Activated naive CD4-positive, alpha-beta T cell treated with anti-CD3 and anti-CD28 coated beads, Interleukin-2, amount 50 U/mL, for 72 hours (primary cell): ENCODE measurements around the gene EP400. TPM values are rescaled to one million over a fixed set of nuclear protein-coding genes. Genes with fewer than 3 reads are reported as not detected.
A peak's percentile ranks its signal among the peaks of the same experiment; 100 is the strongest.

ENCODE experiments used
- ATAC-seq, 2 donors: fragments of 150-1000 bp; cut with Tn5 transposase; 2 replicates each; pipeline ENCODE4 v1.10.0; 2021; ENCODE audit warnings: mild to moderate bottlenecking in 2 of 2, moderate library complexity in 2 of 2
- DNase-seq, 2 donors: peaks; one replicate each; pipeline ENCODE4 v3.0.0; 2021 to 2022; ENCODE audit warnings: low spot score in 2 of 2
- H3K27ac Mint-ChIP-seq, 2 donors: one replicate each; pipeline ENCODE4 v1.8.0; 2022; ENCODE audit warnings: mild to moderate bottlenecking in 2 of 2, mixed read lengths in 2 of 2
- H3K36me3 Mint-ChIP-seq, 2 donors: one replicate each; pipeline ENCODE4 v1.8.0; 2022; ENCODE audit warnings: mixed read lengths in 2 of 2
- H3K9me3 Mint-ChIP-seq, 2 donors: one replicate each; pipeline ENCODE4 v1.8.0; 2022; ENCODE audit warnings: mixed read lengths in 2 of 2
- total RNA-seq, 2 donors: library from RNA; stranded (reverse); gene quantifications; one replicate each; pipeline ENCODE4 v1.2.3, GENCODE V29; 2022

The EP400 gene
- total RNA-seq, 2 donors from 2014 or later, result 55.6 to 57.4 TPM

DNA sequence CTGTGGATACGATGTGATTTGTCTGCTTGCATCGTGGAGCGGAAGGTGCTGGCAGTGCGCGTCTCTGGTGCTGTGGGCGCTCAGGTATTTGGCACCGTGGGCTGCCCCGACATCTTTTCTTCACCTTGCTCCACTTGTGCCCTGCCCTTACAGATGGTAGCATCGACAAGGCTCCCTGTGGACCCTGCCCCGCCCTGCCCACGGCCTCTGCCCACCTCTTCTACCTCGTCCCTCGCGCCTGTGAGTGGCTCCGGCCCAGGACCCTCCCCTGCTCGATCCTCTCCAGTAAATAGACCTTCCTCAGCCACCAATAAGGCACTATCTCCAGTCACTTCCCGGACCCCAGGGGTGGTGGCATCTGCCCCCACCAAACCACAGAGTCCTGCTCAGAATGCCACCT, 36.6 kb downstream of the EP400 start:
- no peaks in the 10 kb centered on the region for H3K9me3 Mint-ChIP-seq
- H3K36me3 Mint-ChIP-seq, result peaks cover 23 to 25% of the 10 kb centered on the region in 2 donors
- peak overlapping the region in 1 of 2 donors; percentile 36 for H3K27ac Mint-ChIP-seq
- DNase-seq (no peak), ATAC-seq (no peak)

DNA sequence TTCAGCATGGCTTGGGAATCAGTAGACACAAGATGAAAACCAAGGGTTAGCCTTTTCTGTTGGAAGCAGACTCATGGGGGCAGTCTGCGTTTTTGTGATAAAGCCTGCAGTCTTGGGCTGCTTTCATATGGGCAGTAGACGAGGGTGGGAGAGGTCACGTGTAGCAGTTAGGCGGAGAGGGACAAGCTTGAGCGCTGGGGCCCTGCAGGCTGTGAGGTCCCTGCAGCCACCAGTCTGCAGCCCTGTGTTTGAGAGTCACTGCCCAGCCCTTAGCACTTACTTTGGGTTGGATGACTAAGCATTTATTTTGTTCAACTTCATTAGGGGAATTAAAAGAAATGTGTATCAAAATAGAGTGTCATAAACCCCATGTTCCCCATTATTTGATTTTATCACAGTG, 37.2 kb downstream of the EP400 start:
- Mint-ChIP-seq H3K36me3 (peaks cover 23% of the 10 kb centered on the region in 2 donors), H3K9me3 (no peaks in the 10 kb centered on the region), H3K27ac (peak overlapping the region; percentile 36 to 93)
- ATAC-seq (no peak), DNase-seq (no peak)

DNA sequence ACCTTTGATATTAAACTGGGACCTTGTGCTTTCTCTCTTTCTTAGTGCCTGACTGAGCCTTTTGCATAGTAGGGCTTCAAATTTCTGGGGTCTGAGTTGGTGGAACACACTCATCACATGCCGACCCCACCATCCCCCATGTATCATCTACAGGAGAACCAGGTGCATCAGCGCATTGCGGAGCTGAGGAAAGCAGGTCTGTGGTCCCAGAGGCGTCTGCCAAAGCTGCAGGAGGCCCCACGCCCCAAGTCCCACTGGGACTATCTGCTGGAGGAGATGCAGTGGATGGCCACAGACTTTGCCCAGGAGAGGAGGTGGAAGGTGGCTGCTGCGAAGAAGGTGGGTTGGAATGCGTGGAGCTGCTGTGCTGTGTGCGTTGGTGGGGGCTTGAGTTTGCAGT, 37.8 kb downstream of the EP400 start:
- ATAC-seq (no peak), DNase-seq (no peak)
- Mint-ChIP-seq H3K27ac (peak overlapping the region in 1 of 2 donors; percentile 93), H3K9me3 (no peaks in the 10 kb centered on the region), H3K36me3 (peaks cover 23 to 29% of the 10 kb centered on the region in 2 donors)

DNA sequence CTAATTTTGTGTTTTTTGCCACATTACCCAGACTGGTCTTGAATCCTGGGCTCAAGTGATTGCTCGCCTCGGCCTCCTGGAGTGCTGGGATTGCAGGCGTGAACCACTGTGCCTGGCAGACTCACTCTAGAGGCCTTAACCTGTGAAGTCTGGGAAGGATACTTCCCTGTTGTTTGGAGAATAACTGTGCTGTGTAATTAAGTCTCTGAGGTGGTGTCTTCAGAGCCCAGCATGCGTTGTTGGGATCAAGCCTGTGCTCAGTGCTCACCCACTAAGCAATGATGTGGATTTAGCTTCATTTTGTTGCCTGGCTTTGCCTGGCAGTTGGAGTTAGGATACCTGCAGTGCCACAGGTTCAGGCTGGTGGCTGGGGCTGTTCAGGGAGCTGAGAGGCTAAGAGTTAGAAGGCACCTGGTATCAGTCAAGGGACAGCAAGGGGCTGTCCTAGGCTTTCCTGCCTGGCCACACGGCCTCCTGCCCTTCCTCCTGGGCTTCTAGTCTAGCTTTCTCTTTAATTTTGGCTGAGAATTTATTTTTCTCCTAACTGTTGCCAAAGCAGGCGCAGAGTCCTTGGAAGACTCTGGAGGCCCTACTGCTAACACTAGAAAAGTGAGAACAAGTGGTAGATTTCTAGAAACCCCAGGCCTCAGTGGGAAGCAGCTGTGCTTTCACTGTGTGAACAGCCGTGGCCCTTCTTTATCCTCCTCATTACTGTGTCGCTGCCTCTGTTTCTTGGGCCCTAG, 38.5 kb downstream of the EP400 start:
- Mint-ChIP-seq H3K9me3 (no peaks in the 10 kb centered on the region), H3K36me3 (peaks cover 23 to 35% of the 10 kb centered on the region in 2 donors), H3K27ac (peak overlapping the region in 1 of 2 donors; percentile 16)
- DNase-seq (no peak), ATAC-seq (no peak)

DNA sequence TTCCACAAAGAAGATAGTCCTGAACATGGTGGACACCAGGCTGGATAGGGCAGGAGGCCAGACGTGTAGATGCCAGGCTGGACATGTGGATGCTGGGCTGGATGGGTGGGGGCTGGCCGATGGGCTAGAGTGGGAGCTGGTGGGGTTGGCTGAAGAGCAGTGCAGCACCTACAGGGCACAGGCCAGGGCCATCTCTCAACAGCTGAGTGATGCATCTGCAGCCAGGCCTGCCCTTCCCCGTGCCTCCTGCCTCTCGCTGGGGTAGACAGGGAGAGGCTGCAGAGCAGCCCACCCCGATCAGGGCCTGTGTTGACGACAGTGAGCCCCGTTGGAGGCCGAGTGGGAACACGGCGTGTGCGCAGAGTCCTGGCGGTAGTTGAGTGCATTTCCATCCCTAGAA, 39.3 kb downstream of the EP400 start:
- H3K36me3 Mint-ChIP-seq, result peaks cover 30 to 43% of the 10 kb centered on the region in 2 donors
- H3K9me3 Mint-ChIP-seq, result no peaks in the 10 kb centered on the region
- peak overlapping the region in 1 of 2 donors; percentile 16 for H3K27ac Mint-ChIP-seq
- no peak for DNase-seq
- no peak for ATAC-seq

DNA sequence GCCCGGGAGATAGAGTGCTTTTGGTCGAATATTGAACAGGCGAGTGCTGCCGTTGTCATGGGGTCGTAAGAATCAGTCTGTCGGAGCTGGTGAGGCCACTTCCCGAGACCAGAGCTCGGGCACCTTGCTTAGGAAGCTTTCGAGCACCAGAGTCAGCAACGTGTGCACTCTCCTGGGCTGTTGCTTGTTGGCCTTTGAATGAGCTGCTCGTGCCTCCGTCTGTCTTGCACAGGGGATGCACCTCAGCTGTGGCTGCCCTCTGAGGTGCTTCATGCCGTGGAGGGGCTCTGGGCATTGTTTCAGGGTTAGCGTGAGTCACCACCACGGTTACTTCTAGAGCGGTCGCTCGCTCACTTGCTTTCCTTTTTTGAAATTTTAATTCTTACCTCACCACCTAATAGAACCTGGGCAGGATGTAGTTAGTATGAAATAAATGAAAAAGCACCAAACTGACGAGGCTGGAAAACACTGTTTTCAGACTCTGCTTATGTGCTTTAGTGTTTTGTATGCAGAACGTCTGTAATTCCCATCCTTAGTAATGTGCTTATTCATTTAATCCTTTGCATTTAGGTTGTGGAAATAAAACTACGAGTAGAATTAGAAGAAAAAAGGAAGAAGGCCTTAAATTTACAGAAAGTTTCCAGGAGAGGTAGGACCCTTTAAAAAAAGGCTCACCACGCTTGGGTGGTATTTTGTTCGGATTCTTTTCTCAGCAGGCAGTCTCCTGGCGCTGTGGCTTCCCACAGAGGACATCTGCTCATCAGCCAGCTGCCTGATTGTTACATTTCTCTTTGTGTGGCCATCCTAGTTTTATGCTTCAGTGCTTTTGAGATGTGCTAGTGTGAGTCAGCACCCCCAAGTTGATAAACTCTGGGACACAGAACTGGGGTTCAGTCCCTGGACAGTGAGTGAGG, 40.6 kb downstream of the EP400 start:
- no peak overlapping the region for H3K27ac Mint-ChIP-seq
- DNase-seq (peak in 1 of 2 donors; percentile 3), ATAC-seq (no peak)
- H3K36me3 Mint-ChIP-seq, result peaks cover 36 to 44% of the 10 kb centered on the region in 2 donors
- no peaks in the 10 kb centered on the region for H3K9me3 Mint-ChIP-seq

DNA sequence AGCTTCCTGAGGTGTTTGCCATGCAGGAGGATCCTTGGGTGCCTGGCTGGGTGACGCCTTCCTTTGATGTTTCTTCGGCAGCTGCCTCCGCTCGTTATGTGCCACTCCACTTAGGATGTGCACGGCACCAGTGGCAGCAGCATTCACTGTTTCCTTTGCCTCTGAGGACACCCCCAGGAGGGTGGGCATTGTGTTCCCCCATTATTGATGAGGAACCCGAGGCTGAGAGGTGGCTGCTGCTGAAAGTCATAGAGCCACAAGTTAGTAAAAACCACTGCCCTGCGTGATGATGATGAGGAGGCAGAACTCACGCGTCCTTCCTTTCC, 41.2 kb downstream of the EP400 start:
- peak overlapping the region in 1 of 2 donors; percentile 65 for H3K27ac Mint-ChIP-seq
- peak in 1 of 2 donors; percentile 6 for DNase-seq
- H3K36me3 Mint-ChIP-seq, result peaks cover 36 to 44% of the 10 kb centered on the region in 2 donors

DNA sequence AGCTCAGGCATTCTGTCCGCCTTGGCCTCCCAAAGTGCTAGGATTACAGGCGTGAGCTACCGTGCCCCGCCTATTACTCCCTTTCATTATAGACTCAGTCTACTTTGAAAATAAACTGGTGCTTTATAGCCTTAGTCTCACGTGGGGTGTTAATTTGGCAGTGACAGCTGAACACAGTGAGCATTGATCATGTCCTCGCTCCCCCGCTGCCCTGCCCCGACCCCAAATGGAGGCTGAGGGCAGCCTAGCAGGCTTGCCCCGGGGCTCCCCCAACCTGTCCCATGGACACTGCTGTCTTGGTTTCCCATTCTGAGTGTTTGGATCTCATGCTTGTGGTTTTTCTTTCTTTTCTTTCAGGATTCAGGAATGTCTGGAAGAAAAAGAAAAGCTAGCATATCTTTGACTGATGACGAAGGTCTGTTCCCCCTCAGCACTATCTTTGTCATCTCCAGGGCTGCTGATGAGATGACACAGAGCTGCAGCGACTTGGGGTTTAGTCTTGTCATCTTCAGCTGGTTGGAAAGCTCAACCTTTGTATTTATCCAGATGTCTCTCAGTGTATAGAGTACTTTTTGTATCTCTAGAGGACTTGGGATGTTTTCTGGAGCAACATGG, 42.2 kb downstream of the EP400 start:
- Mint-ChIP-seq H3K9me3 (no peaks in the 10 kb centered on the region), H3K27ac (peak overlapping the region in 1 of 2 donors; percentile 93), H3K36me3 (peaks cover 30 to 38% of the 10 kb centered on the region in 2 donors)
- ATAC-seq (no peak), DNase-seq (peak in 1 of 2 donors; percentile 7)

More for the DNA sequence above, 41.2 kb downstream of the EP400 start:
- ATAC-seq, result no peak
- H3K9me3 Mint-ChIP-seq, result no peaks in the 10 kb centered on the region

DNA sequence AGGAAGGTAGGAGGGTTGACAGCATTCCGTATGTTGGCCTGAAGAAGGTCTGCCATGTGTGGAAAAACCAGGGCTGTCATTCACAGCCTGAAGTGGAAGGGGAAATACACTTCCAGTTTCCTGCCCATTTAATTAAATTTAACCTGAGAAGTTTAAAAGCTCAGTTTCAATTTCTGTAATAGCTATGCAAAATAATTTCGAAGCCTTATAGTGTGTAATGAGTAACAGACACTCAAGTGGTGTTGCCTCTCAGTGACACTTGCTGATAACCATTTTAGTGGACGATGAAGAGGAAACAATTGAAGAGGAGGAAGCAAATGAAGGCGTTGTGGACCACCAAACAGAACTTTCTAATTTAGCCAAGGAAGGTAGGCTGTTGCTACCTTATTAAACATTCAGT, 44.8 kb downstream of the EP400 start:
- Mint-ChIP-seq H3K27ac (peak overlapping the region in 1 of 2 donors; percentile 66), H3K36me3 (peaks cover 26 to 27% of the 10 kb centered on the region in 2 donors), H3K9me3 (no peaks in the 10 kb centered on the region)
- ATAC-seq (no peak), DNase-seq (no peak)

DNA sequence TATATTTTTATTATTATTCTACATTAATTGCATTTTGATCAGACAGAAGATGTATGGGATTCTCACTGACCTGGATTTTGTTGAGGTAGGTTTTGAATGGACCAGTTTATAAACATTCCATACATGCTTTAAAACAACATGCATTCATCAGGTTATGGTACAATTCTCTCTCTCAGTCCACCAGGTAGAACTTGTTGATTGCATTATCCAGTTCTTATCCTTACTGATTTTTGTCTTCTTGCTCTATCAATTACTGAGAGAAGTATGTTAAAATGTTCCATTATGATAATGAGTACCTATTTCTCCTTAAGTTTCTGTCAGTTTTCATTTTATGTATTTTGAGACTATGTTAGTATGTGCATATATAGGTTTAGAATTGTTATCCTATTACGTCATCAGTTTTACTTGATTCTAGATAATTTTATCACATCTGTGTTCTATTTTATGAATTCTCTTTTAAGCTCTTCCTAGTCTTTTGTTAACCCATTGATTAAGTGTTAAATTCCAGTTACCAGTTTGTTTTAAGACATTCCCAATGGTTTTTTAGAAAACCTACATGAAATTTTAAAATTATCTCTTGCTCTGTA, 50.6 kb downstream of the EP400 start:
- no peak for ATAC-seq
- no peaks in the 10 kb centered on the region for H3K36me3 Mint-ChIP-seq
- no peak for DNase-seq

DNA sequence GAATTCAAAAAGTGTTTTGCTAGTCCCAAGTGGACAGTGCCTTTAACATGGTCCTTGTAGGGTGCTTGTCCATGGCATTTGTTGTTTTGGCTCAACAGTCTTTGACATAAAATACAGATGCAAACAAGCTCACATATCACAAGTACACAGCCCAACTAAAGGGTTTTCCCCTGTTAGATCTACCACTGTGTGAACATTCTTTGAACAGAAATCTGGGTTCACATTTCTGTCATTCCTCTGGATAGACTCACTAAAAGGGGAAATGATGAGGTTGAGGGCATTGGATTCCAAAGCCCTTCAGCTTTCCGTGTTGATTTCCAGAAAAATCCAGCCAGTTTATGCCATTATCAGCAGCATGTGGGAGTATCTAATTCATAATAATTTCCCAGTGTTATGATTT, 54.1 kb downstream of the EP400 start:
- Mint-ChIP-seq H3K27ac (no peak overlapping the region), H3K36me3 (peaks cover 0 to 6% of the 10 kb centered on the region in 2 donors), H3K9me3 (no peaks in the 10 kb centered on the region)
- no peak for ATAC-seq
- DNase-seq, result no peak

More for the DNA sequence above, 50.6 kb downstream of the EP400 start:
- Mint-ChIP-seq H3K9me3 (no peaks in the 10 kb centered on the region), H3K27ac (peak overlapping the region in 1 of 2 donors; percentile 30)

DNA sequence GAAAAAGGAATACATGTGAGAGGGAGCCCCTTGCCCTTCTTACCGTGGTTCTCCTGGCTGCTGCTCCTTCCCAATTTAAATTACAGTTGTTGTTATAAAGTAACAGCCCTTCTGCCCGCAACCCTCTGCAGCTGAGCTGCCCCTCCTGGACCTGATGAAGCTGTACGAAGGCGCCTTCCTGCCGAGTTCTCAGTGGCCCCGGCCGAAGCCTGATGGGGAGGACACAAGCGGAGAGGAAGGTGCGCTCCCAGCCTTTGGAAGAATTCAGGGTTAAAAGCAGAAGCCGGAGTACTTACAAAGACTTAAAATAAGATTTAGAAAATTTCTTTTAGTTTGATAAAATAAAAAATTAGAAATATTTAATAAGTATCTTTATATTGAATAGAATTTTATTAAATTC, 55.2 kb downstream of the EP400 start:
- peak in 1 of 2 donors; percentile 47 for DNase-seq
- peaks cover 0 to 6% of the 10 kb centered on the region in 2 donors for H3K36me3 Mint-ChIP-seq
- H3K9me3 Mint-ChIP-seq, result no peaks in the 10 kb centered on the region
- H3K27ac Mint-ChIP-seq, result peak overlapping the region in 1 of 2 donors; percentile 68
- ATAC-seq, result no peak

DNA sequence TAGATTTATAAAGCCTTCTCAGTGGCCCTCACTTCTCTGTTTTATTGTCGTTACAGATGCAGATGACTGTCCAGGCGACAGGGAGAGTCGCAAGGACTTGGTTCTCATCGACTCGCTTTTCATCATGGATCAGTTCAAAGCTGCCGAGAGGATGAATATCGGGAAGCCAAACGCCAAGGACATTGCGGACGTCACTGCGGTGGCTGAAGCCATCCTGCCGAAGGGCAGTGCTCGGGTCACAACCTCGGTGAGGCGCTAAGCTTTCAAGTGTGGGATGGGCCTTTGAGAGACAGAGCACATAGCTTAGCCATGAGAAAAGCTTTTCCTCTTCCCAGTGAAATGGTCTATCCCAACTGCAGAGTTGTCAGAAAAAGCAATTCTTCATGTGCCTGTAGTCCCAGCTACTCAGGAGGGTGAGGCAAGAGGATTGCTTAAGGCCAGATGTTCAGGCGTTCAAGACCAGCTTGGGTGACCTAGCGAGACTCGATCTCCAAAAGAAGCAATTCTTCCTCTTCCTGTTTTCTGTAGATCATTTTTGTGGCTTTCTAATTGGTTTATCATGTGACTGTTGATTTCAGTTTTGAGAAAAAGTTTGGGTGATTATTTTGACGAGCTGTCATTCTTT, 56.4 kb downstream of the EP400 start:
- ATAC-seq (no peak), DNase-seq (peak in 1 of 2 donors; percentile 7)
- peaks cover 0 to 6% of the 10 kb centered on the region in 2 donors for H3K36me3 Mint-ChIP-seq
- no peaks in the 10 kb centered on the region for H3K9me3 Mint-ChIP-seq
- H3K27ac Mint-ChIP-seq, result peak overlapping the region in 1 of 2 donors; percentile 70

DNA sequence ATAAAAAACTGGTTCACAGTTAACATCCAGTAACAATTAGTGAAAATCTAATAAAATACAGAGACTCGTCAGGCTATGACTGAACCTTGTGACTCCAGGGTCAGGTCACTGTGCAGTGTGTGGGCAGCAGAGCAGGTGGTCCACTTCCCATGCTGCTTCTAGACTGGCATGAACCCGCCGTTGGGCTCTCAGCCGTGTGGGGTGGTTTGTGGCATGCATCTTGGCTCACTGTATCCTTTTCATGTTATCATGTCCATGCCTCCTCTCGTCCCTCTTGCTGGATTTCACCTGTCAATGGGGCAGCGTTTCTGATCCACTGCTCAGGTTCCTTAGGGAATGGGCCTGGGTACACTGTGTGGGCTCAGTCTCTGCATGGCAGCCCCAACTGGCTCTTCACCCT, 57.3 kb downstream of the EP400 start:
- ATAC-seq, result no peak
- Mint-ChIP-seq H3K36me3 (peaks cover 0 to 6% of the 10 kb centered on the region in 2 donors), H3K27ac (no peak overlapping the region), H3K9me3 (no peaks in the 10 kb centered on the region)
- peak in 1 of 2 donors; percentile 4 for DNase-seq

DNA sequence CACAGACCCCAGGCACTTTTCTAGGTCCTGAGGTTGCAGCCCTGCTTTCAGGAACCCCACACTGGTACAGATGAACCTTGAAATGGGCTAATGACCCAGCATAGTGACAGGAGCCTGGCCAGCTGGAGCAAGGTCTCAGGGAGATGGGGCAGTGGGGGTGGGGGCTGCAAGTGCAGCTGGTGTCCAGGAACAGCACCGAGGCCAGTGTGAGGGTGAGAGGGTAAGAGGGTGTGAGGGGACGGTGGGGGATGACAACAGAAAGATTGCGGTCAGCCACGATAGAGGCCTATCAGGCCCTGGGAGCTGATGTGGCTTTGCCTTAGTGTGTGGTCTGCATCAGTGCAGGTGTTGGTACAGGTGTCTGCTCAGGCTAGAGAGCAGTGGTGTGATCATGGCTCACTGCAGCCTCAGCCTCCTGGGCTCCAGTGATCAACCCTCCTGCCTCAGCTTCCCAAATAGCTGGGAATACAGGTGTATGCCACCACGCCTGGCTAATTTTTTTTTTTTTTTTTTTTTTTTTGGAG, 59.7 kb downstream of the EP400 start:
- no peak for ATAC-seq
- peak overlapping the region in 1 of 2 donors; percentile 36 for H3K27ac Mint-ChIP-seq
- DNase-seq, result peak in 1 of 2 donors; percentile 30
- H3K9me3 Mint-ChIP-seq, result no peaks in the 10 kb centered on the region
- H3K36me3 Mint-ChIP-seq, result peaks cover 0 to 6% of the 10 kb centered on the region in 2 donors
